Esophagus (tissue), 2 donors: ENCODE data around the gene CHPF. TPM values are rescaled to one million over a fixed set of nuclear protein-coding genes. Genes with fewer than 3 reads are reported as not detected.

Experiments used
- H3K27ac ChIP-seq, 2 donors: one replicate each; pipeline ENCODE4 v1.5.1; 2013; ENCODE audit warnings: low read depth in 2 of 2, mild to moderate bottlenecking in 2 of 2, inconsistent platforms in 1 of 2, low read length in 1 of 2, moderate library complexity in 1 of 2
- H3K27me3 ChIP-seq, 2 donors: one replicate each; pipeline ENCODE4 v1.6.1; 2013; ENCODE audit warnings: low read length in 2 of 2, control low read depth in 1 of 2, mild to moderate bottlenecking in 1 of 2; ENCODE audit not compliant: insufficient read depth in 2 of 2, control insufficient read depth in 1 of 2
- H3K36me3 ChIP-seq, 2 donors: one replicate each; pipeline ENCODE4 v1.6.1; 2013; ENCODE audit warnings: low read length in 1 of 2; ENCODE audit not compliant: control insufficient read depth in 2 of 2, insufficient read depth in 2 of 2
- H3K4me1 ChIP-seq, 2 donors: one replicate each; pipeline ENCODE4 v1.6.1; 2013; ENCODE audit warnings: low read length in 1 of 2; ENCODE audit not compliant: control insufficient read depth in 2 of 2, insufficient read depth in 2 of 2
- H3K4me3 ChIP-seq, 2 donors: one replicate each; pipeline ENCODE4 v1.5.1; 2013; ENCODE audit warnings: low read length in 2 of 2, mild to moderate bottlenecking in 2 of 2, low read depth in 1 of 2, moderate library complexity in 1 of 2
- H3K9me3 ChIP-seq, 2 donors: one replicate each; pipeline ENCODE4 v1.6.1; 2013; ENCODE audit warnings: mild to moderate bottlenecking in 2 of 2, low read depth in 1 of 2, low read length in 1 of 2, moderate library complexity in 1 of 2; ENCODE audit not compliant: control insufficient read depth in 2 of 2, insufficient read depth in 1 of 2
- WGBS, 2 donors: extraction: QIAGEN DNeasy Blood & Tissue Kit; methylation state at CpG; one replicate each; pipeline ENCODE4 v1.1.7; 2013; 5-methylcytosine and 5-hydroxymethylcytosine counted together
- polyA plus RNA-seq, 2 donors: library from polyadenylated mRNA; stranded (reverse); fragments of 200-250 nt; gene quantifications; one replicate each; pipeline ENCODE4 v1.2.3, GENCODE V29; 2013
- donor health status: healthy with polysubstance abuse.
- donor health status: Bipolar disorder and iron deficiency.

CHPF gene
- polyA plus RNA-seq, 2 donors, result 10.1 to 20.2 TPM

GRCh38 chr2:219567791-219568361 is 24.3 kb upstream of the CHPF start:
- 92 to 93% methylated on average over 35 of the region's 35 CpGs for WGBS, 2 donors
- Histone ChIP-seq H3K9me3 (no peaks in the 10 kb centered on the region), H3K4me1 (peaks cover 0 to 9% of the 10 kb centered on the region in 2 donors), H3K27ac (no peak overlapping the region), H3K36me3 (no peaks in the 10 kb centered on the region), H3K27me3 (no peaks in the 10 kb centered on the region), H3K4me3 (no peak overlapping the region)

- WGBS, 2 donors, result 94 to 97% methylated on average over 18 of the region's 18 CpGs
- Histone ChIP-seq H3K27ac (no peak overlapping the region), H3K4me3 (no peak overlapping the region), H3K27me3 (no peaks in the 10 kb centered on the region), H3K9me3 (no peaks in the 10 kb centered on the region), H3K4me1 (peaks cover 0 to 9% of the 10 kb centered on the region in 2 donors), H3K36me3 (no peaks in the 10 kb centered on the region)
Observed at GRCh38 chr2:219567131-219567530, 23.5 kb upstream of the CHPF start.

- no peaks in the 10 kb centered on the region for H3K36me3 ChIP-seq
Observed at GRCh38 chr2:219566640-219567039, 23.0 kb upstream of the CHPF start.

GRCh38 chr2:219565130-219566080 is 21.8 kb upstream of the CHPF start:
- Histone ChIP-seq H3K4me1 (peaks cover 0 to 4% of the 10 kb centered on the region in 2 donors), H3K36me3 (no peaks in the 10 kb centered on the region), H3K9me3 (no peaks in the 10 kb centered on the region), H3K27ac (no peak overlapping the region), H3K4me3 (no peak overlapping the region), H3K27me3 (no peaks in the 10 kb centered on the region)
- 84 to 85% methylated on average over 21 of the region's 21 CpGs for WGBS, 2 donors

More at GRCh38 chr2:219566640-219567039, 23.0 kb upstream of the CHPF start:
- H3K9me3 ChIP-seq, result no peaks in the 10 kb centered on the region
- no peaks in the 10 kb centered on the region for H3K27me3 ChIP-seq
- no peak overlapping the region for H3K27ac ChIP-seq
- peaks cover 0 to 5% of the 10 kb centered on the region in 2 donors for H3K4me1 ChIP-seq
- H3K4me3 ChIP-seq, result no peak overlapping the region
- 87 to 89% methylated on average over 11 of the region's 11 CpGs for WGBS, 2 donors

- WGBS, 2 donors, result 92 to 93% methylated on average over 20 of the region's 20 CpGs
- Histone ChIP-seq H3K36me3 (no peaks in the 10 kb centered on the region), H3K27ac (no peak overlapping the region), H3K4me1 (no peaks in the 10 kb centered on the region), H3K27me3 (no peaks in the 10 kb centered on the region), H3K4me3 (no peak overlapping the region), H3K9me3 (no peaks in the 10 kb centered on the region)
Observed at GRCh38 chr2:219563271-219563928, 19.8 kb upstream of the CHPF start.

- H3K27ac ChIP-seq, result no peak overlapping the region
- H3K4me3 ChIP-seq, result no peak overlapping the region
- 82% methylated on average over 35 of the region's 35 CpGs for WGBS, 2 donors
- no peaks in the 10 kb centered on the region for H3K4me1 ChIP-seq
- no peaks in the 10 kb centered on the region for H3K27me3 ChIP-seq
- H3K36me3 ChIP-seq, result no peaks in the 10 kb centered on the region
- H3K9me3 ChIP-seq, result peaks cover 0 to under 1% of the 10 kb centered on the region in 2 donors
Observed at GRCh38 chr2:219562049-219563020, 18.7 kb upstream of the CHPF start.

- WGBS, 2 donors, result 79 to 80% methylated on average over 24 of the region's 24 CpGs
- Histone ChIP-seq H3K4me1 (no peaks in the 10 kb centered on the region), H3K27ac (no peak overlapping the region), H3K4me3 (no peak overlapping the region), H3K27me3 (no peaks in the 10 kb centered on the region), H3K9me3 (peaks cover 0 to 3% of the 10 kb centered on the region in 2 donors), H3K36me3 (peaks cover 0 to under 1% of the 10 kb centered on the region in 2 donors)
Observed at GRCh38 chr2:219561179-219562048, 17.8 kb upstream of the CHPF start.

GRCh38 chr2:219560893-219561178 is 17.2 kb upstream of the CHPF start:
- no peak overlapping the region for H3K4me3 ChIP-seq
- H3K4me1 ChIP-seq, result no peaks in the 10 kb centered on the region
- H3K27me3 ChIP-seq, result no peaks in the 10 kb centered on the region
- peaks cover 0 to 3% of the 10 kb centered on the region in 2 donors for H3K9me3 ChIP-seq
- H3K27ac ChIP-seq, result no peak overlapping the region
- H3K36me3 ChIP-seq, result peaks cover 0 to 4% of the 10 kb centered on the region in 2 donors
- WGBS, 2 donors, result 81 to 83% methylated on average over 3 of the region's 3 CpGs
